ENCODE measurements around the gene TTC38.
A peak's percentile ranks its signal among the peaks of the same experiment; 100 is the strongest.
"Not testable (repeated sequence)": the region's sequence is repeated elsewhere in the genome, so short reads cannot be mapped to it uniquely, and the experiment has no call there.

Gene TTC38

GRCh38 chr22:46246178-46246577 is 21.6 kb upstream of the TTC38 start:
- no peak for DNase-seq (ENCODE audit: low spot score)

DNA sequence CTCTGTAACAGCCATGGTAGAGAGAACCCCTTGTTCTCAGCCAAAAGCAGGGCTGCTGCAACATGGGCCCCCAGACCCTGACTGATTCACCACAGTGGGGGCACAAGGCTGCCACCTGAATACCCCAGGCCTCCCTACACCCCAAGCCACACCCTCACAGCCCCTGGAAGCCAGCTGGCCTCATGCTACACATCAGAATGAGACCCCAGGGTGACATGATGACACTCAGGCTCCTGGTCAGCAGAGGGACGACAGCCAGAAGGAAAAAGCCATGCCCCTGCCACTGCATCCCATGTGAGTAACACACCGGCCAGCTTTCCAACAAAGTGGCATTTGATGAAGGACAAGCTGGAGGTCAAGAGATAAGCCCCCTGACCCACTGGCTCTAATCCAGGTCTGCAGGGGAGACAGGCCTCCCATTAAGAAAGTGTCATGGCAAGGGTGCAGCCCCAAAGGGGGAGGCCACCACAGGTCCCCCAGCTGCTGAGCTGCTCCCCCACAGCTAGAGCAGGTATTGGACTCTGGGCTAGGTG is 20.3 kb upstream of the TTC38 start:
- no peak for DNase-seq (ENCODE audit: low spot score)

GRCh38 chr22:46250035-46250782 is 17.6 kb upstream of the TTC38 start, which contains the start of gene CDPF1:
Gene CDPF1 (minus strand): TSS chr22:46250293. CDS start chr22:46248284, 2,009 bp downstream.
- DNase-seq (ENCODE audit: low spot score), result peak; percentile 85

DNA sequence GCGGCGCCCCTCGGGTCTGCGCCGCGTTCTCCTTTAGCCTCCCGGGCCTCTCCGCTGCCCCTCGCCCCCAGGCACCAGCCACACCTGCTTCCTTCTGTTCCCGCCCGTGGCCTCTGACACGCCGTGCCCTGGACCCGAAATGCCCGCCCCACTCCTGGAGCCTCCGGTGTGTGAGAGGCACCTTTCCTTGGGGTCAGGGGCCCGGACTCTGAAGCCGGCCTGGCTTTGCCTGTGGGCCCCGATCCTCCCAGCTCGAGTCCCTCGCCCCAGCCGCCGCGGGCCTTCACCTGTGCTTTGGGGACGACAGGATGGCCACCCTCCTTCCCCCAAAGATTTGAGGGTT is 17.1 kb upstream of the TTC38 start:
- no peak for DNase-seq (ENCODE audit: low spot score)

- DNase-seq (ENCODE audit: low spot score), result no peak
These were observed 16.5 kb upstream of the TTC38 start for GRCh38 chr22:46251266-46251665.

DNA sequence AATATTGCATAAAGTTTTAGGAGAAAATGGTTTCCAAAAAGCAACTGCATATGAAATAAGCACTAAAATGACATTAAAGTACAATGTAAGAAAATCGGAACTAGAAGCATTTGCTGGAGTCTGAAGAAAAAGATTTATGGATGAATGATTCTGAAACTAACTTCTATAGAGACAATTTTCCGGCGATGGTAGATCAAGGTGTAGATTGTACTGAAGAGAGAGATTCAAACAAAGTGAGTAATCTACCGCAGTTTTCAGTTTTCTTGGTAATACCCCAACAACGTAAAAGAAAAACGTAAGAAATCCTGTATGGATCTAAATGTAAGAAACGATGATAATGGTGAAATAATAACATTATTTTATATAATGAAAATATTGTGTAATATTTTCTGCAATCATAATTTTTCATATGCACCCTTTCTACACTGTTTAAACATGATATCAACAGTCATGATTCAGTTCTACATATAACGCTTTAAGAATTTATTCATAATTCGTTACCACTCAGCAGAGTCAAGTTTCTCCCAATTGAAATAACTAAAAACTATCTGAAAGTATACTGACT is 15.9 kb upstream of the TTC38 start:
- no peak for DNase-seq (ENCODE audit: low spot score)

- no peak for DNase-seq (ENCODE audit: low spot score)
These were observed 11.3 kb upstream of the TTC38 start for GRCh38 chr22:46256358-46256958.

DNA sequence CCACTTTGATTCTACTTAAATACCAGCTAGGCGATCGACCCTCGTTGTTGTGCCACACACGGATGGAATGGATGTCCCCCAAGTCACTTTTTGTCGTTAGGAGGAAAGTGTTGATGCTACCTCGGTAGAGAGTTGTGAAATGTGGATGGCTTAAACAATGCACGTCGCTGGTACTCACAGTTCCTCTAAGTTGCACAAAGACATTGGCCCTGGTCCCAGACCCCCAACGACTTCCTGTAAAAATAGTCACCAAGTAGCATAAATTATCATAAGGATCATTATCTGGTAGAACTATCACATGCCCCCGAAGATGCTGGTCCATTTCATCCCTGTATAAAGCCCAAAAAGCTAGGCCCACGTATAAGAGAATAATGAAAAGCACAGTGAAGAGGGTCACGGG is 8.4 kb upstream of the TTC38 start:
- no peak for DNase-seq (ENCODE audit: low spot score)

DNA sequence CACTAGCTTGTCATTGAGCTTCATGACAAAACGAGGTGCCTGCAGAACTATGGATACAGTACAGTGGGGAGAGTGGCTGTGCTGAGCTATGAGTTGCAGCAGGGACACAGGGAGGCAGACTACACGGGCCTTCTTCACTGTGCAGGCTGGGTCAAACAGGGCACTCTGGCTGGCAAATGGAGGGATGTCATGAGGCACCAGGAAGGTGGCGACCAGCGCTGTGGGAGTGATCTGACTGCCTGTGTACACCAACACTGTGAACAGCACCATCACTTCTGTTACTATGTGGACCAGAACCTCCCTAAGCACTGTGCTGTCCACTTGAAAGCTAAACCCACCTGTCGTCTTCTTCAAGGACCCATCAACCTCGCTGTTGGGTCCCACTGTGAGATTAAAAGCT is 7.8 kb upstream of the TTC38 start:
- DNase-seq (ENCODE audit: low spot score), result no peak

DNA sequence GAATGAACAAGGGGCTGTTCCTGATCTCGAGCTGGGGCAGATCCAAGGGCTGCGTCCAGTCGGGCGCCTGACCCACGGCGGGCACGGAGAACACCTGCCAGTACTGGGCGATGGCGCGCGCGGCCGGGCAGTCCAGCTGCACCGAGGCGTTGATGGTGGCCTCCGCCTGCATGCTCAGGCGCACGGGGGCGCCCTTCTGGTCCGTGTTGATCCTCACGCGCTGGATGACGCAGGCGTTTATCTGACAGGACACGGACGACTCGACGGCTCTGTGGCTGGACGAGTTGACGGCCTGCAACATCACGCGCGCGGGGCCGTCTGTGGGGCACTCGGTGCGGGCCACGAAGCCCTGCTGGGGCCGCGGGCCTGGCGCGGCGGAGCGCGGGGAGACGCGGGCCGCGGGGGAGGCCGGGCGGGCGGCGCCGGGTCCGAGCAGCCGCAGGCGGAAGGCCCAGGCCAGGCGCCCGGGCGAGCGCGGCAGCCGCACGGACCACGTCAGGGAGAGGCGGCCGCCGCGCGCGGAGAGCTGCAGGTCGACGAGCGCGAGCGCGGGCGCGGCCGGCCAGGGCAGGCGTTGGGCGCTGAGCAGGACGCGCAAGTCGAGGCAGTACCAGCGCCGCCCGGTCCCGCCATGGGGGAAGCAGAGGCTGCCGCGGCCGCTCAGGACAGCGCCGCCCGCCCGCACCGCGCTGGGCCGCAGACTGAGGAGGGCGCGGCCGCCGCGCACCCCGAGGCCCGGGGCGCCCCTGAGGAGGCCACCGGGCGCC is 5.2 kb upstream of the TTC38 start:
- no peak for DNase-seq (ENCODE audit: low spot score)

GRCh38 chr22:46263216-46263590 is 4.6 kb upstream of the TTC38 start, which contains the start of gene PKDREJ:
Gene PKDREJ (minus strand): TSS chr22:46263343. CDS start chr22:46263322, 21 bp downstream.
- no peak for DNase-seq (ENCODE audit: low spot score)

- not testable (repeated sequence) for DNase-seq (ENCODE audit: low spot score)
These were observed 3.3 kb upstream of the TTC38 start for GRCh38 chr22:46264520-46264919.

DNA sequence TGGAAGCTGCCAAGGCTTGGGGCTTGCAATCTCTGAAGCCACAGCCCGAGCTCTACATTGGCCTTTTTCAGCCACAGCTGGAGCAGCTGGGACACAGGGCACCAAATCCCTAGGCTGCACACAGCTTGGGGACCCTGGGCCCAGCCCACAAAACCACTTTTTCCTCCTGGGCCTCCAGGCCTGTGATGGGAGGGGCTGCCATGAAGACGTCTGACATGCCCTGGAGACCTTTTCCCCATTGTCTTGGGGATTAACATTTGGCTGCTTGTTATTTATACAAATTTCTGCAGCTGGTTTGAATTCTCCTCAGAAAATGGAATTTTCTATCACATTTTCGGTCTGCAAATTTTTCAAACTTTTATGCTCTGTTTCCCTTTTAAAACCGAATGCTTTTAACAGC is 2.2 kb upstream of the TTC38 start:
- DNase-seq (ENCODE audit: low spot score), result not testable (repeated sequence)

GRCh38 chr22:46269564-46269963 is 1.8 kb downstream of the TTC38 start:
- DNase-seq (ENCODE audit: low spot score), result no peak

GRCh38 chr22:46272196-46272595 is 4.4 kb downstream of the TTC38 start:
- DNase-seq (ENCODE audit: low spot score), result no peak

DNA sequence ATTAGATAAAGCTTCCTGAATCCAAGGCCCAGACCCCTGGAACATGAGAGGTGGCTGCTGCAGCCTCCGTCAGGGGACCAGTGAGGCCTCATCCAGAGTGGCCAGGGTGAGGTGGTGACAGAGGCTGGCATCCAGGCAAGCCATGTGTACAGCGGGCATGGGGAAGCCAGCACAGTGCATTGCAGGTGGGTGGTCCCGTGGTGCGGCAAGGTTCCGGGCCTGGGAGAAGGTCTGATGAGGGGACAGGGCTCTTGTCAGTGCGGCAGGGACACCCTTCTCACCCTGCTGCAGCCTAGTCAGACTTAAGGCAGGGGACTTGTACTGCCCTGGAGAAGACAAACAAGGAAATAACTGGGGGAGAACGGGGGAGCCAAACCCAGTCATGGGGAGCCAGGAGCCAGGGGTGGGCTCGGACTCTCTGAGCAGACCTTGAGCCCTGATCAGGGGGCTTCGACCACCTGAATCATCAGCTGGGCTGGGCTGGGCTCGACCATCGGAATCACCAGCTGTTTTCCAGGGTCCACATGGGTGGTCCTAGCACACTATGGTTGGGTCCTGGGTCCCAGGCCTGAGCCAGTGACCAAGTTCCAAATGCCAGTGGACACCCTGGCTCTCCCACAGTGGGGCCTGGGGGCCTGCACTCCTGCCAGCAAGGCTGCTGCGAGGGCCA is 5.1 kb downstream of the TTC38 start:
- no peak for DNase-seq (ENCODE audit: low spot score)

GRCh38 chr22:46273432-46274148 is 5.8 kb downstream of the TTC38 start:
- DNase-seq (ENCODE audit: low spot score), result no peak

DNA sequence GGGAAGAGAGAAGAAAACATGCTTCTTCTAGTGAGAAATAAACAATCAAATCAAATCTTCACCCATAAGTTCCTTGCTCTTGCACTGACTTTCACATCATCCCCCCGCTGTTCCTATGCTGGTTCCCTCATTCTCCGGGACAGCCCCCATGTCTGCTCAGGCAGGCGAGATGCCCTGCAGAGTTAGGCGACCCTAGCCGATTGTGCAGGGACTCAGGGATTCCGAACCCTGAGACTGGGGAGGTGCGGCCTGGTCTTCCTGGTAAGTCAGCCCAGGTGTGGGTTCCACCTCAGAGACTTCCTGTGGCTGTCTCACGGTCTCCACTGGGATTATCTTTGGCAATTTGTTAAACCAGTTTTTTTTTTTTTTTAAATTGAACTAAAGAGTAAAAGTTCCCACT is 6.6 kb downstream of the TTC38 start:
- no peak for DNase-seq (ENCODE audit: low spot score)

DNA sequence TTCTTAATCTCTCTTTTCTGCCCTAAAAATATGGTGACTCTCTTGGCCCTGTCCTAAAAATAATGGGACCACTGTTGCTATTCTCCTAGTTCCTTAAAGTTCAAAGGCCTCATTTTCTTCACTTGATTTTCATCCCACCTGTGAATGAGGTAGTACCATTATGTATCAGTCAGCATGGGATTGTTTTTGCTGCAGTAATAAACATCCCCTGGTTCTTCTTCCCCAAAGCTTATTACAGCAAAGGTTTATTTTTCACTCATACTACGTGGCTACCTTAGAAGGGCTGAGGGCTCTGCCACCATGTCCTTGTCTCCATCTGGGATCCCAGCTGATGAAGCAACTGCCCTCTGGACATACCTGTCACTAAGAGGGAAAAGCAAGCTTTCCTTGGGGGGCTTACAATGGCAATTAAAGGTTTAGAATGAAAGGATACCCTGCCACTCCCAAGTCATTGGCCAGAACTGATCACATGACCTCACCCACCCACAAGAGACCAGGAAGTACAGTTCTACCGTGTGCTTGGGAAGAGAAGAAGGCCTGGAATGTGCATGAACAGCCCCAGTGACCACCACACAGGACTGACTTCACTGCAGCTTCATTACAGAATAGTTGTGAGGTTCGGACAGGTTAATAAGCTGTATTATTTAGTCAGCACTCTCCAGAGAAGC is 7.8 kb downstream of the TTC38 start:
- no peak for DNase-seq (ENCODE audit: low spot score)

GRCh38 chr22:46276563-46276962 is 8.8 kb downstream of the TTC38 start:
- no peak for DNase-seq (ENCODE audit: low spot score)

Data from globus pallidus (tissue), 1 donor.